HCT116 (cell line): ENCODE measurements around the gene GOLGA5. TPM values are rescaled to one million over a fixed set of nuclear protein-coding genes. Genes with fewer than 3 reads are reported as not detected.

Experiments used
- ATAC-seq: fragments of 200-7000 bp; cut with Tn5 transposase; 2 replicates; pipeline ENCODE4 v1.9.1; 2020; ENCODE audit warnings: mild to moderate bottlenecking, moderate library complexity
- BruUV-seq: library from RNA; stranded (reverse); fragments of 400-500 nt; replicated peaks from 2 replicates; lab custom pipeline; 2021; lab: Mats Ljungman, UMichigan
- CTCF ChIA-PET: fragments of 300-600 bp; sonication (Branson Sonifier 250); formaldehyde crosslinking; loops from one replicate; lab custom pipeline; 2021; ENCODE audit warnings: antibody characterized with exemption; lab: Charles Lee
- POLR2A ChIA-PET: fragments of 300-600, 350-600 bp; sonication (Branson Sonifier 250); formaldehyde crosslinking; loops from one replicate; lab custom pipeline; 2021; ENCODE audit warnings: antibody characterized with exemption; lab: Charles Lee
- RAD21 ChIA-PET, 2 experiments: fragments of 300-600 bp; sonication (Branson Sonifier 250); formaldehyde crosslinking; loops; one replicate each; lab custom pipeline; 2023; ENCODE audit warnings: low total read pairs in 2 of 2; ENCODE audit not compliant: uncharacterized antibody in 2 of 2, unreplicated experiment in 2 of 2, low non-redundant PET in 1 of 2; lab: Charles Lee
- DNase-seq: peaks from one replicate; pipeline ENCODE4 v3.0.0-alpha.2; 2010; ENCODE audit warnings: low read depth, low spot score
- H2AFZ ChIP-seq: fragments of 200-600 bp; shearing (Covaris generic), sonication (generic); 2 replicates; pipeline ENCODE4 v1.6.1; 2017; ENCODE audit warnings: low read depth, mixed run types, mixed read lengths, antibody characterized with exemption, low read length; ENCODE audit not compliant: poor library complexity, severe bottlenecking
- H3K27ac ChIP-seq: 2 replicates; pipeline ENCODE4 v1.5.1; 2012; ENCODE audit warnings: low read depth, low read length
- H3K27me3 ChIP-seq: fragments of 200-600 bp; sonication (generic); 2 replicates; pipeline ENCODE4 v1.6.1; 2016; ENCODE audit warnings: mixed run types, low read length, mixed read lengths; ENCODE audit not compliant: insufficient read depth
- H3K36me3 ChIP-seq, 2 experiments: fragments of 200-500 bp in 1 of 2; fragments of 200-600 bp in 1 of 2; sonication (Bioruptor generic) in 1 of 2; sonication (generic) in 1 of 2; 2 replicates each; pipeline versions ENCODE4 v1.5.1 to v1.6.1; 2014 to 2016; ENCODE audit warnings: low read length in 2 of 2, inconsistent platforms in 1 of 2, mixed read lengths in 1 of 2, mixed run types in 1 of 2; ENCODE audit not compliant: insufficient read depth in 2 of 2, control insufficient read depth in 1 of 2
- H3K4me1 ChIP-seq, 2 experiments: fragments of 200-600 bp in 1 of 2; sonication (generic) in 1 of 2; 2 replicates each; pipeline versions ENCODE4 v1.5.1 to v1.6.1; 2012 to 2017; ENCODE audit warnings: low read length in 2 of 2, inconsistent platforms in 1 of 2, mild to moderate bottlenecking in 1 of 2, mixed read lengths in 1 of 2, mixed run types in 1 of 2, moderate library complexity in 1 of 2; ENCODE audit not compliant: insufficient read depth in 2 of 2, control insufficient read depth in 1 of 2
- H3K4me2 ChIP-seq: fragments of 200-600 bp; sonication (generic); 2 replicates; pipeline ENCODE4 v1.6.1; 2017; ENCODE audit warnings: mixed run types, low read length, mixed read lengths
- H3K4me3 ChIP-seq, 2 experiments: fragments of 200-600 bp in 1 of 2; sonication (generic) in 1 of 2; replicated peaks in 1 of 2; 2 replicates each; pipeline ENCODE4 v1.5.1; 2011 to 2016; ENCODE audit warnings: low read length in 2 of 2, control low read depth in 1 of 2, low read depth in 1 of 2, mild to moderate bottlenecking in 1 of 2, mixed read lengths in 1 of 2, mixed run types in 1 of 2
- H3K79me2 ChIP-seq: fragments of 200-600 bp; sonication (generic); 2 replicates; pipeline ENCODE4 v1.6.1; 2017; ENCODE audit warnings: mild to moderate bottlenecking, mixed run types, low read length, moderate library complexity, mixed read lengths; ENCODE audit not compliant: insufficient read depth
- H3K9ac ChIP-seq: fragments of 200-600 bp; sonication (generic); 2 replicates; pipeline ENCODE4 v1.6.1; 2016; ENCODE audit warnings: low read length, mixed read lengths
- H3K9me2 ChIP-seq: fragments of 200-600 bp; sonication (generic), shearing (Covaris generic); 2 replicates; pipeline ENCODE4 v1.6.1; 2017; ENCODE audit warnings: mixed run types, mild to moderate bottlenecking, moderate library complexity; ENCODE audit not compliant: insufficient read depth
- H3K9me3 ChIP-seq, 2 experiments: fragments of 200-500 bp in 1 of 2; fragments of 200-600 bp in 1 of 2; sonication (Bioruptor generic) in 1 of 2; sonication (generic) in 1 of 2; 2 replicates each; pipeline ENCODE4 v1.6.1; 2014 to 2017; ENCODE audit warnings: low read length in 2 of 2, mixed read lengths in 2 of 2, inconsistent platforms in 1 of 2, low read depth in 1 of 2, mild to moderate bottlenecking in 1 of 2, mixed run types in 1 of 2, moderate library complexity in 1 of 2; ENCODE audit not compliant: control insufficient read depth in 1 of 2, insufficient read depth in 1 of 2
- H4K20me1 ChIP-seq: fragments of 200-600 bp; sonication (generic), shearing (Covaris generic); 2 replicates; pipeline ENCODE4 v1.6.1; 2017; ENCODE audit warnings: mixed run types, mild to moderate bottlenecking, moderate library complexity; ENCODE audit not compliant: insufficient read depth
- ELF1 ChIP-seq: IDR thresholded peaks from 2 replicates; pipeline ENCODE4 v1.6.1; 2012; ENCODE audit warnings: low read depth, borderline replicate concordance
- EZH2 ChIP-seq: fragments of 200-600 bp; sonication (generic); IDR thresholded peaks from 2 replicates; pipeline ENCODE4 v1.6.1; 2017; ENCODE audit warnings: antibody characterized with exemption, mixed run types
- EZH2phosphoT487 ChIP-seq: fragments of 200-600 bp; IDR thresholded peaks from 2 replicates; pipeline ENCODE4 v1.6.1; 2018; ENCODE audit warnings: antibody characterized with exemption, borderline replicate concordance
- FOSL1 ChIP-seq: IDR thresholded peaks from 2 replicates; pipeline ENCODE4 v1.6.1; 2012; ENCODE audit warnings: low read depth
- POLR2A ChIP-seq: IDR thresholded peaks from 2 replicates; pipeline ENCODE4 v1.7.0; 2011; ENCODE audit warnings: borderline replicate concordance; ENCODE audit not compliant: insufficient read depth, insufficient read length; ENCODE audit errors: extremely low read depth
- POLR2AphosphoS5 ChIP-seq: IDR thresholded peaks from 2 replicates; pipeline ENCODE4 v1.6.1; 2011; ENCODE audit warnings: mild to moderate bottlenecking, low read depth, low read length, moderate library complexity
- RAD21 ChIP-seq: IDR thresholded peaks from 2 replicates; pipeline ENCODE4 v1.6.1; 2012; ENCODE audit warnings: low read depth, mild to moderate bottlenecking
- SIN3A ChIP-seq: IDR thresholded peaks from 2 replicates; pipeline ENCODE4 v1.6.1; 2012; ENCODE audit warnings: low read depth
- SP1 ChIP-seq: IDR thresholded peaks from 2 replicates; pipeline ENCODE4 v1.6.1; 2012; ENCODE audit warnings: low read depth
- SRF ChIP-seq: IDR thresholded peaks from 2 replicates; pipeline ENCODE4 v1.6.1; 2012; ENCODE audit warnings: low read depth
- TCF7L2 ChIP-seq: IDR thresholded peaks from 2 replicates; pipeline ENCODE4 v1.7.0; 2011; ENCODE audit warnings: borderline replicate concordance, inconsistent platforms; ENCODE audit not compliant: insufficient read depth, insufficient read length; ENCODE audit errors: extremely low read depth
- YY1 ChIP-seq: IDR thresholded peaks from 2 replicates; pipeline ENCODE4 v1.6.1; 2011; ENCODE audit warnings: low read length, low read depth, moderate library complexity, mild to moderate bottlenecking; ENCODE audit not compliant: insufficient replicate concordance; ENCODE audit errors: extremely low read depth
- ZNF274 ChIP-seq: fragments of 200-500 bp; sonication (Bioruptor generic); IDR thresholded peaks from 2 replicates; pipeline ENCODE4 v1.6.1; 2014; ENCODE audit warnings: mild to moderate bottlenecking, low read depth, low read length, inconsistent platforms
- intact Hi-C: fragments of 100-400 bp; cut with micrococcal nuclease; formaldehyde crosslinking; loops from 2 replicates; pipeline ENCODE4 v1.10.0; 2022
- total RNA-seq: library from RNA; stranded (reverse); gene quantifications from one replicate; pipeline ENCODE4 v1.2.1, GENCODE V29; 2021; ENCODE audit not compliant: unreplicated experiment
- TF ChIP-seq, protein P1 (sequence below): IDR thresholded peaks from 2 replicates; pipeline ENCODE4 v1.6.1; 2011; ENCODE audit warnings: mild to moderate bottlenecking, low read length, moderate library complexity; ENCODE audit not compliant: insufficient replicate concordance; ENCODE audit errors: extremely low read depth
- TF ChIP-seq, protein P2 (sequence below): IDR thresholded peaks from 2 replicates; pipeline ENCODE4 v1.6.1; 2012; ENCODE audit warnings: low read depth
- TF ChIP-seq, protein P3 (sequence below): IDR thresholded peaks from 2 replicates; pipeline ENCODE4 v1.6.1; 2012

GOLGA5 gene
- total RNA-seq, 1 experiment from 2014 or later = 24.4 TPM

DNA sequence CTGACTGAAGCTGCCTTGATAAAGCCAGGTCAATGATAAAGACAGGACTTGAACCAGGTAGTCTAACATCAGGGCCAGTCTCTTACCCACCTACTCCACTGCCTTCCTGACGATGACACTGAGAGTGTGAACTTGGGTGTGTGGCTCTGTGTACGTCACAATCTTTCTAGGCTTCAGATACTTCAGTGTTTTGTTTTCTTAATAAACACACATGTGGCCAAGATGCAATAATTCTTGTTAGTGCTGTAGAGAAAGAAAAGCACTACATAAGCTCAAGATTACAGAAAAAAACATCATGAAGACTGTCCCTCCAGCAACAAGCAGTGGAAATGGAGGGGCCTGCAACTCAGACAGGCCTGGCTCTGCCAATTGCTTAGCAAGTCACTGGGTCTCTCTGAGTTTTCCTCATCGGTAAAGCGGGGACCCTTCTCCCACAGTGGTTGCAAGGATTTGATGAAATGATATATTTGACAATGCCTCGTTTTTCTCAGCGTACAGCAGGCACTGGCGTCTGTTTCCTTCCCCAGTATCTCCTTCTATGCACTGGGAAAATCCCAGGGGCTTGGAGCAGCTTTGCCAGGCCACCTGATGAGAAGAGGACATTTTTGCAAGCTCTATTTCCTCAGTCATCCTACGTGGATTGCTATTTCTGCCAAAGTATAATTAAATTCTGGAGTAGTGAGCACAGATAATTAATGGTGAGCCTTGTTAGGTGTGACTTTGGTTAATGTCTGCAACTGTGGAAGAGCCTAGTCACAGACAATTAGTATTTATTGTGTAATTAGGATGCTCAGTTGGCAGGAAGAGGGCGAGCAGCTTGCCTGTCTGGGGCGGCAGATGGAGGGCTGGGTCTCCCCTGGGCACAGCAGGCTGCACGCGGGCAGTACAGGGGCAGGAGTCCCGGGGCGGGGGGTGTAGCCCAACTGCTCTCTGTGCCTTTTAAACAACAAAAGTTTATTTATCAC is 73.1 kb downstream of the GOLGA5 start:
- Histone ChIP-seq H3K9me2 (no peaks in the 10 kb centered on the region), H2AFZ (no peak overlapping the region), H3K27ac (no peak overlapping the region), H3K4me1 (no peaks in the 10 kb centered on the region), H3K4me2 (no peak overlapping the region), H3K36me3 (no peaks in the 10 kb centered on the region), H3K4me3 (no peak overlapping the region), H3K9ac (no peak overlapping the region), H3K9me3 (peaks cover 0 to 8% of the 10 kb centered on the region in 2 experiments; a peak in 1 of 4 replicates), H3K79me2 (no peaks in the 10 kb centered on the region), H3K27me3 (no peaks in the 10 kb centered on the region), H4K20me1 (no peaks in the 10 kb centered on the region)
- no peak for DNase-seq
- no TSS peak for BruUV-seq
- TF ChIP-seq POLR2AphosphoS5 = no peak
- TF ChIP-seq YY1 = no peak
- no peak for TF ChIP-seq SRF
- TF ChIP-seq FOSL1 = no peak
- no peak for TF ChIP-seq ELF1
- TF ChIP-seq, protein P1, sequence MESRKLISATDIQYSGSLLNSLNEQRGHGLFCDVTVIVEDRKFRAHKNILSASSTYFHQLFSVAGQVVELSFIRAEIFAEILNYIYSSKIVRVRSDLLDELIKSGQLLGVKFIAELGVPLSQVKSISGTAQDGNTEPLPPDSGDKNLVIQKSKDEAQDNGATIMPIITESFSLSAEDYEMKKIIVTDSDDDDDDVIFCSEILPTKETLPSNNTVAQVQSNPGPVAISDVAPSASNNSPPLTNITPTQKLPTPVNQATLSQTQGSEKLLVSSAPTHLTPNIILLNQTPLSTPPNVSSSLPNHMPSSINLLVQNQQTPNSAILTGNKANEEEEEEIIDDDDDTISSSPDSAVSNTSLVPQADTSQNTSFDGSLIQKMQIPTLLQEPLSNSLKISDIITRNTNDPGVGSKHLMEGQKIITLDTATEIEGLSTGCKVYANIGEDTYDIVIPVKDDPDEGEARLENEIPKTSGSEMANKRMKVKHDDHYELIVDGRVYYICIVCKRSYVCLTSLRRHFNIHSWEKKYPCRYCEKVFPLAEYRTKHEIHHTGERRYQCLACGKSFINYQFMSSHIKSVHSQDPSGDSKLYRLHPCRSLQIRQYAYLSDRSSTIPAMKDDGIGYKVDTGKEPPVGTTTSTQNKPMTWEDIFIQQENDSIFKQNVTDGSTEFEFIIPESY = no peak
- TF ChIP-seq TCF7L2 = no peak
- no peak for TF ChIP-seq EZH2
- TF ChIP-seq, protein P2, sequence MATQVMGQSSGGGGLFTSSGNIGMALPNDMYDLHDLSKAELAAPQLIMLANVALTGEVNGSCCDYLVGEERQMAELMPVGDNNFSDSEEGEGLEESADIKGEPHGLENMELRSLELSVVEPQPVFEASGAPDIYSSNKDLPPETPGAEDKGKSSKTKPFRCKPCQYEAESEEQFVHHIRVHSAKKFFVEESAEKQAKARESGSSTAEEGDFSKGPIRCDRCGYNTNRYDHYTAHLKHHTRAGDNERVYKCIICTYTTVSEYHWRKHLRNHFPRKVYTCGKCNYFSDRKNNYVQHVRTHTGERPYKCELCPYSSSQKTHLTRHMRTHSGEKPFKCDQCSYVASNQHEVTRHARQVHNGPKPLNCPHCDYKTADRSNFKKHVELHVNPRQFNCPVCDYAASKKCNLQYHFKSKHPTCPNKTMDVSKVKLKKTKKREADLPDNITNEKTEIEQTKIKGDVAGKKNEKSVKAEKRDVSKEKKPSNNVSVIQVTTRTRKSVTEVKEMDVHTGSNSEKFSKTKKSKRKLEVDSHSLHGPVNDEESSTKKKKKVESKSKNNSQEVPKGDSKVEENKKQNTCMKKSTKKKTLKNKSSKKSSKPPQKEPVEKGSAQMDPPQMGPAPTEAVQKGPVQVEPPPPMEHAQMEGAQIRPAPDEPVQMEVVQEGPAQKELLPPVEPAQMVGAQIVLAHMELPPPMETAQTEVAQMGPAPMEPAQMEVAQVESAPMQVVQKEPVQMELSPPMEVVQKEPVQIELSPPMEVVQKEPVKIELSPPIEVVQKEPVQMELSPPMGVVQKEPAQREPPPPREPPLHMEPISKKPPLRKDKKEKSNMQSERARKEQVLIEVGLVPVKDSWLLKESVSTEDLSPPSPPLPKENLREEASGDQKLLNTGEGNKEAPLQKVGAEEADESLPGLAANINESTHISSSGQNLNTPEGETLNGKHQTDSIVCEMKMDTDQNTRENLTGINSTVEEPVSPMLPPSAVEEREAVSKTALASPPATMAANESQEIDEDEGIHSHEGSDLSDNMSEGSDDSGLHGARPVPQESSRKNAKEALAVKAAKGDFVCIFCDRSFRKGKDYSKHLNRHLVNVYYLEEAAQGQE = no peak
- no peak for TF ChIP-seq RAD21
- TF ChIP-seq SIN3A = no peak
- TF ChIP-seq ZNF274 = no peak
- no peak for TF ChIP-seq SP1
- TF ChIP-seq POLR2A = no peak
- TF ChIP-seq, protein P3, sequence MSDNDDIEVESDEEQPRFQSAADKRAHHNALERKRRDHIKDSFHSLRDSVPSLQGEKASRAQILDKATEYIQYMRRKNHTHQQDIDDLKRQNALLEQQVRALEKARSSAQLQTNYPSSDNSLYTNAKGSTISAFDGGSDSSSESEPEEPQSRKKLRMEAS = no peak
- TF ChIP-seq EZH2phosphoT487 = no peak
- intact Hi-C loops = no loop called here
- no peak for ATAC-seq
- ChIA-PET POLR2A (no interaction called here), CTCF (no interaction called here), RAD21 (no interaction called here)
